GM12892 (cell line): ENCODE results near the gene FGF12.

ENCODE experiments used
- POLR2A ChIP-seq: IDR thresholded peaks from 2 replicates; pipeline ENCODE4 v1.6.1; 2011; ENCODE audit warnings: low read depth, low read length, control low read depth
- POLR2AphosphoS5 ChIP-seq: IDR thresholded peaks from 2 replicates; pipeline ENCODE4 v1.6.1; 2011; ENCODE audit warnings: low read depth, low read length, control low read depth
- TAF1 ChIP-seq: IDR thresholded peaks from 2 replicates; pipeline ENCODE4 v1.6.1; 2011; ENCODE audit warnings: low read depth, mild to moderate bottlenecking, control low read depth, low read length, borderline replicate concordance

DNA sequence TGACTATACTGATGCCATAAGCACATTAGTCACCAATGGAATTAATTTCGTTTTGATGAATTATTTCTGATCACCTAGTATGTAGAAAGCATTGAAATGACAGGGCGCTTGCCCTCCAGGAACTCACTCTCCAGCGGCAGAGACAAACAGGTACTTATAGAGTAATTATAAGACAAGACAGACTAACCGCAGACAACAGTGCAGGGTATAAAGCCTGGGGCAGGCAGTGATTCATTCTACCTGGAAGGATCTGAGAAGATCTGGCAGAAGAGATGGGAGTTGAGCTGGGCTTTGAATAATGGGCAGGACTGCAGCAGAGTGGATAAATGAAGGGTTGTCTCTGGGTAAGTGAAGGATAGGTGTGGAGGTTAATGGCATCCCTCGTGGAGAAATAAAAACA lies 331.8 kb downstream of the FGF12 start:
- TF ChIP-seq POLR2A (no peak), POLR2AphosphoS5 (no peak), TAF1 (no peak)
